Common myeloid progenitor, CD34-positive (primary cell): ENCODE measurements around the gene TBXAS1.

Experiments used
- CTCF ChIA-PET: fragments of 350-600 bp; sonication (Branson Sonifier 250); formaldehyde crosslinking; loops from one replicate; lab custom pipeline; 2021; ENCODE audit warnings: antibody characterized with exemption; lab: Charles Lee
- POLR2A ChIA-PET: fragments of 350-600 bp; sonication (Branson Sonifier 250); formaldehyde crosslinking; loops from one replicate; lab custom pipeline; 2021; ENCODE audit warnings: antibody characterized with exemption; lab: Charles Lee
- DNase-seq, 3 donors: peaks; one replicate each; pipeline versions ENCODE4 v3.0.0 to v3.0.0-alpha.2; 2013
- H3K27ac ChIP-seq, 2 experiments: 1 replicate in 1 of 2; 2 replicates in 1 of 2; pipeline ENCODE4 v1.7.0; 2013; ENCODE audit warnings: inconsistent platforms in 2 of 2, low read length in 2 of 2, mild to moderate bottlenecking in 2 of 2, low read depth in 1 of 2, moderate library complexity in 1 of 2; ENCODE audit not compliant: severe bottlenecking in 2 of 2, insufficient read depth in 1 of 2, poor library complexity in 1 of 2
- H3K27me3 ChIP-seq, 5 experiments: replicated peaks in 2 of 5; 1 replicate in 3 of 5; 2 replicates in 2 of 5; pipeline versions ENCODE4 v1.6.1 to v1.7.0; 2013; ENCODE audit warnings: low read length in 4 of 5, mild to moderate bottlenecking in 2 of 5, moderate library complexity in 2 of 5, inconsistent platforms in 1 of 5; ENCODE audit not compliant: insufficient read depth in 5 of 5, control insufficient read depth in 4 of 5
- H3K36me3 ChIP-seq, 4 experiments: 1 replicate in 2 of 4; 2 replicates in 2 of 4; pipeline versions ENCODE4 v1.6.1 to v1.7.0; 2013; ENCODE audit warnings: low read length in 3 of 4, control low read depth in 1 of 4, mild to moderate bottlenecking in 1 of 4; ENCODE audit not compliant: control insufficient read depth in 4 of 4, insufficient read depth in 4 of 4
- H3K4me1 ChIP-seq, 4 experiments: 1 replicate in 3 of 4; 2 replicates in 1 of 4; pipeline versions ENCODE4 v1.6.1 to v1.7.1; 2013; ENCODE audit warnings: low read length in 3 of 4, mild to moderate bottlenecking in 3 of 4, control low read depth in 1 of 4, inconsistent platforms in 1 of 4, moderate library complexity in 1 of 4; ENCODE audit not compliant: control insufficient read depth in 4 of 4, insufficient read depth in 4 of 4; ENCODE audit errors: control extremely low read depth in 1 of 4
- H3K4me3 ChIP-seq, 7 experiments: 1 replicate in 4 of 7; 2 replicates in 3 of 7; pipeline versions ENCODE4 v1.5.1 to v1.7.0; 2013; ENCODE audit warnings: mild to moderate bottlenecking in 7 of 7, low read length in 6 of 7, moderate library complexity in 6 of 7, inconsistent platforms in 2 of 7, low read depth in 2 of 7, control low read depth in 1 of 7; ENCODE audit not compliant: insufficient read depth in 4 of 7, control insufficient read depth in 1 of 7; ENCODE audit errors: extremely low read depth in 1 of 7
- H3K9me3 ChIP-seq, 5 experiments: 1 replicate in 4 of 5; 2 replicates in 1 of 5; pipeline versions ENCODE4 v1.6.1 to v1.7.1; 2013; ENCODE audit warnings: low read length in 4 of 5, mild to moderate bottlenecking in 2 of 5, inconsistent platforms in 1 of 5, low read depth in 1 of 5, moderate library complexity in 1 of 5; ENCODE audit not compliant: control insufficient read depth in 4 of 5, insufficient read depth in 2 of 5; ENCODE audit errors: control extremely low read depth in 1 of 5
- WGBS: methylation state at CpG from one replicate; pipeline ENCODE4 v1.1.5; 2013; ENCODE audit not compliant: insufficient coverage; 5-methylcytosine and 5-hydroxymethylcytosine counted together

Gene TBXAS1

GRCh38 chr7:139991269-139991666, 162.2 kb downstream of the TBXAS1 start:
- no peak for DNase-seq
- peaks cover 2 to 25% (median 15%) of the 10 kb centered on the region in 4 experiments for H3K36me3 ChIP-seq
- 100% methylated on average over 3 of the region's 5 CpGs for WGBS
- no peak overlapping the region for H3K27ac ChIP-seq
- no peaks in the 10 kb centered on the region for H3K9me3 ChIP-seq
- no peaks in the 10 kb centered on the region for H3K27me3 ChIP-seq
- peaks cover 0 to 12% (median 4%) of the 10 kb centered on the region in 4 experiments for H3K4me1 ChIP-seq
- ChIA-PET POLR2A (no interaction called here), CTCF (interaction anchor here (1.0 kb wide), 1 partner anchor 344 kb away, joined by 3 read pairs; no protein-coding TSS in a partner anchor)
- H3K4me3 ChIP-seq: no peak overlapping the region

DNA sequence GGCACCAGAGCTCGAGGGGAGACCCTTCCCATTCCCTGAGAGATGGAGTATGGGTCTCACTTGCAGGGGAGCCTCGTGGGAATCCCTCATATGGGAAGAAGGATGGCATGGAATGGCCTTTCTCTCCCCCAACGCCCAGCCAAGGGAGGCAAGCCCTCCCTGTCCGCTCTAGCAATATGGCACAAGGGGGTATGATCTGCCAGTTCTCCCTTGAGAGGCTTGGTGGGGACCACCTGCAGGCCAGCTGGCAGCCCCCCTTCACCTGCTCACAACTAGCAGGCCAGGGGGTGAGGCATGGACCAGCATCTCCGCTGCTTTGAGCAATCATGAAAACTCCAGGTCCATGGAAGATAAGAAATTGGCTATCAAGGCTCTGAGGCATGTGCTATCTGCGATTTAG, 162.8 kb downstream of the TBXAS1 start:
- WGBS: 92% methylated on average over 3 of the region's 6 CpGs
- Histone ChIP-seq H3K27me3 (no peaks in the 10 kb centered on the region), H3K4me1 (peaks cover 0 to 12% (median 4%) of the 10 kb centered on the region in 4 experiments), H3K4me3 (no peak overlapping the region), H3K36me3 (peaks cover 2 to 23% (median 14%) of the 10 kb centered on the region in 4 experiments), H3K9me3 (no peaks in the 10 kb centered on the region), H3K27ac (no peak overlapping the region)
- DNase-seq: no peak
- CTCF ChIA-PET: interaction anchor here (0.9 to 1.0 kb wide), 2 partner anchors 9 to 345 kb away, joined by 3 to 4 read pairs; no protein-coding TSS in a partner anchor
- POLR2A ChIA-PET: no interaction called here

GRCh38 chr7:139992353-139993044, 163.4 kb downstream of the TBXAS1 start:
- Histone ChIP-seq H3K36me3 (peaks cover 0 to 22% (median 11%) of the 10 kb centered on the region in 4 experiments), H3K27ac (no peak overlapping the region), H3K9me3 (no peaks in the 10 kb centered on the region), H3K4me3 (no peak overlapping the region), H3K4me1 (peaks cover 0 to 12% (median 4%) of the 10 kb centered on the region in 4 experiments), H3K27me3 (no peaks in the 10 kb centered on the region)
- DNase-seq: no peak
- POLR2A ChIA-PET: no interaction called here
- 87% methylated on average over 10 of the region's 14 CpGs for WGBS
- CTCF ChIA-PET: interaction anchor here (0.9 to 1.2 kb wide), 3 partner anchors 9 to 347 kb away, joined by 3 to 4 read pairs (median 3); no protein-coding TSS in a partner anchor

GRCh38 chr7:139993169-139993568, 164.1 kb downstream of the TBXAS1 start:
- ChIA-PET CTCF (interaction anchor here (1.2 kb wide), 1 partner anchor 348 kb away, joined by 3 read pairs; no protein-coding TSS in a partner anchor), POLR2A (no interaction called here)
- Histone ChIP-seq H3K4me1 (peaks cover 0 to 12% (median 4%) of the 10 kb centered on the region in 4 experiments), H3K27ac (no peak overlapping the region), H3K27me3 (no peaks in the 10 kb centered on the region), H3K9me3 (no peaks in the 10 kb centered on the region), H3K36me3 (peaks cover 0 to 16% (median 9%) of the 10 kb centered on the region in 4 experiments), H3K4me3 (no peak overlapping the region)
- no peak for DNase-seq
- 96% methylated on average over 8 of the region's 8 CpGs for WGBS

DNA sequence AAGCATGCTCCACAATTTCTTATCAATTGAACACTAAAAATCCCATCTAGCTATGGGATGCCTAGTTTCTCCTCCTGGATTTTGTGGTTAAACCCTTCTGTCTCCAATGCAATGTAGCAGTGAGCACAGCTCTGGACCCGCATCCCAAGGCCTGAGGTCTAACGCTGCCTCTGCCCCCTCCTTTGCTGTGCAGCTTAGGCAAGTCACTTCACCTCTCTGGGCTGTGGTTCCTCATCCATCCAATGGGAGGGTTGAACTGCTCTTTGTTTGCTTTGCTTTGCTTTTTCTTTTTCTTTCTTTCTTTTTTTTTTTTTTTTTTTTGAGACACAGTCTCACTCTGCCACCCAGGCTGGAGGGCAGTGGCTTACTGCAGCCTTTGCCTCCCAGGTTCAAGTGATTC, 164.5 kb downstream of the TBXAS1 start:
- Histone ChIP-seq H3K9me3 (no peaks in the 10 kb centered on the region), H3K4me3 (no peak overlapping the region), H3K27me3 (no peaks in the 10 kb centered on the region), H3K36me3 (peaks cover 0 to 13% (median 6%) of the 10 kb centered on the region in 4 experiments), H3K4me1 (peaks cover 0 to 12% (median 4%) of the 10 kb centered on the region in 4 experiments), H3K27ac (no peak overlapping the region)
- ChIA-PET POLR2A (no interaction called here), CTCF (interaction anchor here (1.2 to 1.6 kb wide), 3 partner anchors 348 to 372 kb away, joined by 3 to 5 read pairs (median 3); no protein-coding TSS in a partner anchor)
- 100% methylated on average over 2 of the region's 2 CpGs for WGBS
- no peak for DNase-seq

- POLR2A ChIA-PET: no interaction called here
- Histone ChIP-seq H3K4me1 (peaks cover 0 to 12% (median 4%) of the 10 kb centered on the region in 4 experiments), H3K27me3 (no peaks in the 10 kb centered on the region), H3K27ac (no peak overlapping the region), H3K4me3 (no peak overlapping the region), H3K36me3 (peaks cover 0 to 15% (median 4%) of the 10 kb centered on the region in 4 experiments), H3K9me3 (no peaks in the 10 kb centered on the region)
- no CpG with 5 or more reads among the region's 1 CpG for WGBS
- CTCF ChIA-PET: interaction anchor here (1.0 to 1.6 kb wide), 5 partner anchors 11 to 560 kb away, joined by 3 to 5 read pairs (median 4); no protein-coding TSS in a partner anchor
- DNase-seq: no peak
These were observed 165.3 kb downstream of the TBXAS1 start for GRCh38 chr7:139994356-139994755.
